Left lobe of liver (tissue), 2 donors: ENCODE measurements around the gene CNOT3. TPM values are rescaled to one million over a fixed set of nuclear protein-coding genes. Genes with fewer than 3 reads are reported as not detected.
A peak's percentile ranks its signal among the peaks of the same experiment; 100 is the strongest.

Experiments used
- ATAC-seq: fragments of 200-7000 bp; cut with Tn5 transposase; one replicate; pipeline ENCODE4 v1.9.1; 2020; ENCODE audit warnings: mild to moderate bottlenecking, moderate library complexity
- DNase-seq: peaks from one replicate; pipeline ENCODE4 v3.0.0-alpha.2; 2020; ENCODE audit warnings: low spot score
- total RNA-seq: library from RNA; stranded (reverse); gene quantifications from one replicate; pipeline ENCODE4 v1.2.1, GENCODE V29; 2021
- donor health status: DM: no; HTN: no; CAD: no; lungs with moderate emphysema.
- donor health status: DM: no; HTN: yes; CAD: no.

Gene CNOT3
- total RNA-seq, 1 donor from 2014 or later: 19.0 TPM

- DNase-seq (peak; percentile 97), ATAC-seq (peak; percentile 96)
These were observed 22.2 kb upstream of the CNOT3 start, which contains the start of the genes PRPF31 and TFPT for GRCh38 chr19:54115109-54116063. TSS of gene PRPF31 (plus strand) at chr19:54115754. CDS start at chr19:54118279, 2,525 bp downstream. TSS of gene TFPT (minus strand) at chr19:54115657. CDS start at chr19:54115269, 388 bp downstream.

- ATAC-seq: no peak
- no peak for DNase-seq
These were observed 16.3 kb upstream of the CNOT3 start for GRCh38 chr19:54121259-54121658.

- ATAC-seq: no peak
These were observed 13.9 kb upstream of the CNOT3 start for GRCh38 chr19:54123682-54124081.

GRCh38 chr19:54124393-54124792, 13.2 kb upstream of the CNOT3 start:
- ATAC-seq (no peak), DNase-seq (no peak)

More at GRCh38 chr19:54123682-54124081, 13.9 kb upstream of the CNOT3 start:
- no peak for DNase-seq

- ATAC-seq (no peak), DNase-seq (no peak)
These were observed 11.8 kb upstream of the CNOT3 start for GRCh38 chr19:54125713-54126112.

GRCh38 chr19:54127688-54128440, 9.7 kb upstream of the CNOT3 start:
- DNase-seq (no peak), ATAC-seq (no peak)

GRCh38 chr19:54128441-54128725, 9.2 kb upstream of the CNOT3 start:
- no peak for ATAC-seq
- DNase-seq: no peak

- ATAC-seq: no peak
- no peak for DNase-seq
These were observed 8.6 kb upstream of the CNOT3 start for GRCh38 chr19:54128796-54129616.

- DNase-seq (no peak), ATAC-seq (no peak)
These were observed 8.0 kb upstream of the CNOT3 start for GRCh38 chr19:54129617-54129996.

GRCh38 chr19:54133312-54133956, 4.1 kb upstream of the CNOT3 start:
- DNase-seq: no peak
- no peak for ATAC-seq

GRCh38 chr19:54133957-54134590, 3.5 kb upstream of the CNOT3 start:
- ATAC-seq (no peak), DNase-seq (no peak)

- DNase-seq: no peak
- ATAC-seq: peak; percentile 1
These were observed 1.3 kb upstream of the CNOT3 start for GRCh38 chr19:54136086-54136863.

GRCh38 chr19:54136864-54137698, 481 bp upstream of the CNOT3 start:
- peak; percentile 100 for DNase-seq
- peak; percentile 83 for ATAC-seq

- DNase-seq: no peak
- ATAC-seq: no peak
These were observed 1.1 kb downstream of the CNOT3 start for GRCh38 chr19:54138489-54139256.

- DNase-seq (no peak), ATAC-seq (no peak)
These were observed 3.8 kb downstream of the CNOT3 start for GRCh38 chr19:54141356-54141755.

GRCh38 chr19:54142166-54142780, 4.7 kb downstream of the CNOT3 start:
- DNase-seq (no peak), ATAC-seq (no peak)

- ATAC-seq: no peak
These were observed 8.1 kb downstream of the CNOT3 start for GRCh38 chr19:54145541-54146158.

More at GRCh38 chr19:54145541-54146158, 8.1 kb downstream of the CNOT3 start:
- DNase-seq: no peak
